Measurements from ENCODE around the gene RIT2.

- TF ChIP-seq POLR2AphosphoS5 (IDR thresholded peaks at IDR 0.05; ENCODE audit: low read depth, low read length), result no peak
- TF ChIP-seq TAF1 (IDR thresholded peaks at IDR 0.05; ENCODE audit: borderline replicate concordance, low read depth, low read length), result no peak
Observed at GRCh38 chr18:42883169-42883568, 232.3 kb downstream of the RIT2 start.
